Measurements from ENCODE around the gene PCBP4. TPM values are rescaled to one million over a fixed set of nuclear protein-coding genes. Genes with fewer than 3 reads are reported as not detected.
A peak's percentile ranks its signal among the peaks of the same experiment; 100 is the strongest.
"Not testable (repeated sequence)": the region's sequence is repeated elsewhere in the genome, so short reads cannot be mapped to it uniquely, and the experiment has no call there.

Gene PCBP4
- total and polyA plus RNA-seq, 8 donors, result 29.7 to 58.0 (median 45.6) TPM

- no peaks in the 10 kb centered on the region for H3K4me1 ChIP-seq
- H3K36me3 ChIP-seq, result peaks cover 0 to 49% of the 10 kb centered on the region in 2 donors
- no peak overlapping the region for H3K4me3 ChIP-seq
- H3K27ac ChIP-seq, result no peak overlapping the region
- no peak for DNase-seq
- ATAC-seq, result no peak
- no peaks in the 10 kb centered on the region for H3K9me3 ChIP-seq
- no peak for TF ChIP-seq CTCF (IDR thresholded peaks at IDR 0.05)
- intact Hi-C loops (cut with DNase I), result no loop called here
- H3K27me3 ChIP-seq, result no peaks in the 10 kb centered on the region
Measured at GRCh38 chr3:51930439-51930838, 36.8 kb downstream of the PCBP4 start.

- ATAC-seq (peak; percentile 33), DNase-seq (no peak)
- intact Hi-C loops (cut with DNase I), result no loop called here
Measured at GRCh38 chr3:51929420-51930003, 37.7 kb downstream of the PCBP4 start.

GRCh38 chr3:51928981-51929380 lies 38.3 kb downstream of the PCBP4 start:
- DNase-seq; H3K27ac ChIP-seq; H3K4me3 ChIP-seq; H3K27me3 ChIP-seq; intact Hi-C loops (cut with DNase I); H3K4me1 ChIP-seq; H3K9me3 ChIP-seq; ATAC-seq: not testable (repeated sequence)
- peaks cover 0 to 34% of the 10 kb centered on the region in 2 donors for H3K36me3 ChIP-seq

More at GRCh38 chr3:51929420-51930003, 37.7 kb downstream of the PCBP4 start:
- Histone ChIP-seq H3K4me3 (no peak overlapping the region), H3K9me3 (no peaks in the 10 kb centered on the region), H3K27ac (no peak overlapping the region), H3K36me3 (peaks cover 0 to 40% of the 10 kb centered on the region in 2 donors), H3K27me3 (no peaks in the 10 kb centered on the region), H3K4me1 (no peaks in the 10 kb centered on the region)
- TF ChIP-seq CTCF (IDR thresholded peaks at IDR 0.05), result no peak

- DNase-seq (no peak), ATAC-seq (no peak)
- intact Hi-C loops (cut with DNase I), result no loop called here
Measured at GRCh38 chr3:51928438-51928837, 38.8 kb downstream of the PCBP4 start.

GRCh38 chr3:51927061-51927977 lies 39.9 kb downstream of the PCBP4 start:
- TF ChIP-seq CTCF (IDR thresholded peaks at IDR 0.05), result no peak
- DNase-seq (no peak), ATAC-seq (no peak)
- Histone ChIP-seq H3K36me3 (peaks cover 0 to 18% of the 10 kb centered on the region in 2 donors), H3K27me3 (no peaks in the 10 kb centered on the region), H3K4me1 (no peaks in the 10 kb centered on the region), H3K27ac (no peak overlapping the region), H3K4me3 (no peak overlapping the region), H3K9me3 (no peaks in the 10 kb centered on the region)
- intact Hi-C loops (cut with DNase I), result no loop called here

More at GRCh38 chr3:51928438-51928837, 38.8 kb downstream of the PCBP4 start:
- no peaks in the 10 kb centered on the region for H3K4me1 ChIP-seq
- no peaks in the 10 kb centered on the region for H3K9me3 ChIP-seq
- H3K36me3 ChIP-seq, result peaks cover 0 to 29% of the 10 kb centered on the region in 2 donors
- TF ChIP-seq CTCF (IDR thresholded peaks at IDR 0.05), result no peak
- H3K4me3 ChIP-seq, result no peak overlapping the region
- H3K27me3 ChIP-seq, result no peaks in the 10 kb centered on the region
- H3K27ac ChIP-seq, result no peak overlapping the region

Data from left lung (tissue), 10 donors.